ENCODE measurements around the gene SRSF3.

Gene SRSF3

GRCh38 chr6:36574679-36575078 is 19.5 kb upstream of the SRSF3 start:
- no peak for DNase-seq (ENCODE audit: low spot score)
- POLR2A ChIA-PET (ENCODE audit: low non-redundant PET), result no interaction called here
- TF ChIP-seq CTCF (conservative IDR thresholded peaks at IDR 0.05; ENCODE audit: low read depth), result no peak
- no peak overlapping the region for H3K27ac ChIP-seq
- CTCF ChIA-PET, result interaction anchor here (0.6 kb wide), 1 partner anchor 24 kb away, joined by 4 read pairs; no protein-coding TSS in a partner anchor

- ChIA-PET POLR2A (ENCODE audit: low non-redundant PET) (interaction anchor here (0.6 kb wide), 1 partner anchor 28 kb away, joined by 8 read pairs; no protein-coding TSS in a partner anchor), CTCF (interaction anchor here (0.6 to 0.7 kb wide), 3 partner anchors 30 to 1824 kb away, joined by 3 to 7 read pairs (median 5); no protein-coding TSS in a partner anchor)
- H3K27ac ChIP-seq, result peak overlapping the region; percentile 81
- no peak for TF ChIP-seq CTCF (conservative IDR thresholded peaks at IDR 0.05; ENCODE audit: low read depth)
- DNase-seq (ENCODE audit: low spot score), result no peak
Measured at GRCh38 chr6:36576578-36576977, 17.6 kb upstream of the SRSF3 start.

- peak; percentile 92 for DNase-seq (ENCODE audit: low spot score)
- TF ChIP-seq CTCF (conservative IDR thresholded peaks at IDR 0.05; ENCODE audit: low read depth), result no peak
- H3K27ac ChIP-seq, result peak overlapping the region; percentile 81
- ChIA-PET CTCF (interaction anchor here (0.6 to 0.7 kb wide), 2 partner anchors 275 to 1825 kb away, joined by 5 to 7 read pairs; no protein-coding TSS in a partner anchor), POLR2A (ENCODE audit: low non-redundant PET) (interaction anchor here (0.6 kb wide), 1 partner anchor 29 kb away, joined by 8 read pairs; no protein-coding TSS in a partner anchor)
Measured at GRCh38 chr6:36577301-36577700, 16.9 kb upstream of the SRSF3 start.

- CTCF ChIA-PET, result interaction anchor here (0.7 to 0.9 kb wide), 2 partner anchors 32 to 422 kb away, joined by 3 to 7 read pairs; no protein-coding TSS in a partner anchor
- POLR2A ChIA-PET (ENCODE audit: low non-redundant PET), result no interaction called here
- peak overlapping the region; percentile 81 for H3K27ac ChIP-seq
Measured at GRCh38 chr6:36578030-36578429, 16.1 kb upstream of the SRSF3 start.

GRCh38 chr6:36578431-36578830 is 15.7 kb upstream of the SRSF3 start:
- no peak for DNase-seq (ENCODE audit: low spot score)
- peak overlapping the region; percentile 81; the same call in 1 of the 2 replicates for H3K27ac ChIP-seq
- TF ChIP-seq CTCF (conservative IDR thresholded peaks at IDR 0.05; ENCODE audit: low read depth), result no peak
- POLR2A ChIA-PET (ENCODE audit: low non-redundant PET), result no interaction called here
- CTCF ChIA-PET, result interaction anchor here (0.9 kb wide), 1 partner anchor 32 kb away, joined by 7 read pairs; no protein-coding TSS in a partner anchor

More at GRCh38 chr6:36578030-36578429, 16.1 kb upstream of the SRSF3 start:
- DNase-seq (ENCODE audit: low spot score), result no peak
- TF ChIP-seq CTCF (conservative IDR thresholded peaks at IDR 0.05; ENCODE audit: low read depth), result no peak

GRCh38 chr6:36580184-36580526 is 14.0 kb upstream of the SRSF3 start:
- ChIA-PET POLR2A (ENCODE audit: low non-redundant PET) (no interaction called here), CTCF (no interaction called here)
- peak overlapping the region; percentile 54 for H3K27ac ChIP-seq
- no peak for DNase-seq (ENCODE audit: low spot score)
- TF ChIP-seq CTCF (conservative IDR thresholded peaks at IDR 0.05; ENCODE audit: low read depth), result no peak

Data from RWPE1 (cell line).